Measurements from ENCODE around the gene WDR70. TPM values are rescaled to one million over a fixed set of nuclear protein-coding genes. Genes with fewer than 3 reads are reported as not detected.

The WDR70 gene
- total RNA-seq, 1 donor from 2014 or later = 28.9 TPM

DNA sequence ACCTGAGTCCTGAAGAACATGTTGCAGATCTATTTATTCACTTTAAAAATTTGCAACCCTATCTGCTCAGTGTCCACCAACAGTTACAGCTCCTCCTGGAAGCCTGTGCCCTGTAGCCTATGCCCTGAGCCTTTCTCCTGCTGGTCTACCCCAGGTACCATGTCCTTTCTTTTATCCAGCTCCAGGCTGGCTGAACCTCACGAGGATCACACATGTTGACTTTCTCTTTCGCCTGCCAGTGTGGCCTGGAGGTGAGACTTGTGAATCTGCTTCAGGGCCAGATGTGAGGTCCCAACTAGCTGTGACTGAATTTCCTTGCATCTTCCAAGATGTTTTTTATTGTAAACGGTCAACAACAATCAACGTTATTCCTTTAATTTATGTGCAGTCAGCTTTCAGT is 390.0 kb downstream of the WDR70 start:
- Mint-ChIP-seq H3K4me1 (ENCODE audit: unreplicated experiment) (no peaks in the 10 kb centered on the region), H3K27ac (ENCODE audit: unreplicated experiment) (no peak overlapping the region), H3K9me3 (ENCODE audit: unreplicated experiment) (no peaks in the 10 kb centered on the region), H3K27me3 (ENCODE audit: unreplicated experiment) (no peaks in the 10 kb centered on the region), H3K36me3 (ENCODE audit: low read depth, unreplicated experiment) (no peaks in the 10 kb centered on the region), H3K4me3 (ENCODE audit: unreplicated experiment) (no peak overlapping the region)
- DNase-seq (ENCODE audit: low spot score) = no peak
- TF ChIP-seq, protein P1, sequence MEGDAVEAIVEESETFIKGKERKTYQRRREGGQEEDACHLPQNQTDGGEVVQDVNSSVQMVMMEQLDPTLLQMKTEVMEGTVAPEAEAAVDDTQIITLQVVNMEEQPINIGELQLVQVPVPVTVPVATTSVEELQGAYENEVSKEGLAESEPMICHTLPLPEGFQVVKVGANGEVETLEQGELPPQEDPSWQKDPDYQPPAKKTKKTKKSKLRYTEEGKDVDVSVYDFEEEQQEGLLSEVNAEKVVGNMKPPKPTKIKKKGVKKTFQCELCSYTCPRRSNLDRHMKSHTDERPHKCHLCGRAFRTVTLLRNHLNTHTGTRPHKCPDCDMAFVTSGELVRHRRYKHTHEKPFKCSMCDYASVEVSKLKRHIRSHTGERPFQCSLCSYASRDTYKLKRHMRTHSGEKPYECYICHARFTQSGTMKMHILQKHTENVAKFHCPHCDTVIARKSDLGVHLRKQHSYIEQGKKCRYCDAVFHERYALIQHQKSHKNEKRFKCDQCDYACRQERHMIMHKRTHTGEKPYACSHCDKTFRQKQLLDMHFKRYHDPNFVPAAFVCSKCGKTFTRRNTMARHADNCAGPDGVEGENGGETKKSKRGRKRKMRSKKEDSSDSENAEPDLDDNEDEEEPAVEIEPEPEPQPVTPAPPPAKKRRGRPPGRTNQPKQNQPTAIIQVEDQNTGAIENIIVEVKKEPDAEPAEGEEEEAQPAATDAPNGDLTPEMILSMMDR (IDR thresholded peaks at IDR 0.05; ENCODE audit: unreplicated experiment) = no peak

DNA sequence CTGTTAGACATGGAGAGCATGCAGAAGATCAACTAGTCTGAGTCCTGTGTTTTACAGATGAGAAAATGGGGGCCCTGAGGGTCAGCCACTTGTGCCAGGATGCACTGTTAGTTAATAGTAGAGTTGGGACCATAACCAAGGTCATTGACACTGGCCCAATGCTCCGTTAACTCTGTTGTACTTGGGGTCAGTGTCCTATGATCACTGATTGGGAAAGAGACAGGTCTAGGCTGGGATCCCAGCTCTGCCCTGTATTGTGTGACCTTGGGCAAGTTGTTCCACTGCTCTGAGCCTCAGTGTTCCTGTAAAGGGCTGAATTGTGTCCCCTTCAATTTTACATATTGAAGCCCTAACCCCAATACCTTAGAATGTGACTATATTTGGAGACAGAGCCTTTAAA is 390.7 kb downstream of the WDR70 start:
- Mint-ChIP-seq H3K4me1 (ENCODE audit: unreplicated experiment) (no peaks in the 10 kb centered on the region), H3K27ac (ENCODE audit: unreplicated experiment) (no peak overlapping the region), H3K9me3 (ENCODE audit: unreplicated experiment) (no peaks in the 10 kb centered on the region), H3K27me3 (ENCODE audit: unreplicated experiment) (no peaks in the 10 kb centered on the region), H3K4me3 (ENCODE audit: unreplicated experiment) (no peak overlapping the region), H3K36me3 (ENCODE audit: low read depth, unreplicated experiment) (peaks cover under 1% of the 10 kb centered on the region)
- no peak for DNase-seq (ENCODE audit: low spot score)
- TF ChIP-seq, protein P1 (IDR thresholded peaks at IDR 0.05; ENCODE audit: unreplicated experiment) = no peak

DNA sequence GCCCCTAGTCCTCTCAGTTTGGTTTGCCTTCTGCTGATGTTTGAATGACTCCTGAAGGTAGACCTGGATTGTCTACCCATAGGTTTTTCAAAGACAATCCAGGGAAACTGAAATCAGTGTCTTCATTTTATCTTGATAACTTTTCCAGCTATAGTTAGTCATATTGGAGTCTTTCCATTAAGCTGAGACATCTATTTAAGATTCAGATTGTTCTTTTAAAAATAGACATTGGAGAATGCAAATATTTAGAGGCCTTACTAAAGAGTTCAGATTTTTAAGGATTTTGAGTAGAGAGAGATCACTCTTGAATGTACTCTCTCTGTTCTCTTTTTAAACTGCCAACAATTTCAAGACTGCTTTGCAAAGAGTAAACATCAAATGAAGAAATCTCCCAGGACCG is 391.7 kb downstream of the WDR70 start:
- Mint-ChIP-seq H3K9me3 (ENCODE audit: unreplicated experiment) (no peaks in the 10 kb centered on the region), H3K27ac (ENCODE audit: unreplicated experiment) (no peak overlapping the region), H3K36me3 (ENCODE audit: low read depth, unreplicated experiment) (peaks cover 4% of the 10 kb centered on the region), H3K4me3 (ENCODE audit: unreplicated experiment) (no peak overlapping the region), H3K4me1 (ENCODE audit: unreplicated experiment) (no peaks in the 10 kb centered on the region), H3K27me3 (ENCODE audit: unreplicated experiment) (no peaks in the 10 kb centered on the region)
- TF ChIP-seq, protein P1 (IDR thresholded peaks at IDR 0.05; ENCODE audit: unreplicated experiment) = no peak
- DNase-seq (ENCODE audit: low spot score) = no peak

DNA sequence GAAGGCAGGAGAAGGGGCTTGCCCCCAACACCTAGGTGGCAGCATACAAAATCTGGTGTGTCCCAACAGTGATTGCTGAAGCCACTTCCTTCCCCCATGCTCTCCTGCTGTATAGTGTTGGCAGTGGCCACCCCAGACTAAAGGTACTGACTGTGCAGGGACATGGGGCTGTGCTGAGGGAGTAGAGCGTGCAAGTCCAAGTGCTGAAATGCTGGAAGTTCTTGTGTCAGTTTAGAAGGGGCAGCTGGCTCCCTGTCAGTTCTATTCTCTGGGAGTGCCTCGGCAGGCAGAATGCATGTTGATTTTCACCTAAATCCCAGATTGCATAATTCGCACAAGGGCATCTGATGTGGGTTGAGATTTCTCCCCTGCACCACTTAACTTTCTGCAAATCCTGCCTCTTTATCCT is 392.1 kb downstream of the WDR70 start:
- DNase-seq (ENCODE audit: low spot score) = no peak
- TF ChIP-seq, protein P1 (IDR thresholded peaks at IDR 0.05; ENCODE audit: unreplicated experiment) = no peak
- Mint-ChIP-seq H3K27ac (ENCODE audit: unreplicated experiment) (no peak overlapping the region), H3K9me3 (ENCODE audit: unreplicated experiment) (no peaks in the 10 kb centered on the region), H3K4me3 (ENCODE audit: unreplicated experiment) (no peak overlapping the region), H3K36me3 (ENCODE audit: low read depth, unreplicated experiment) (peaks cover 4% of the 10 kb centered on the region), H3K27me3 (ENCODE audit: unreplicated experiment) (no peaks in the 10 kb centered on the region), H3K4me1 (ENCODE audit: unreplicated experiment) (no peaks in the 10 kb centered on the region)

DNA sequence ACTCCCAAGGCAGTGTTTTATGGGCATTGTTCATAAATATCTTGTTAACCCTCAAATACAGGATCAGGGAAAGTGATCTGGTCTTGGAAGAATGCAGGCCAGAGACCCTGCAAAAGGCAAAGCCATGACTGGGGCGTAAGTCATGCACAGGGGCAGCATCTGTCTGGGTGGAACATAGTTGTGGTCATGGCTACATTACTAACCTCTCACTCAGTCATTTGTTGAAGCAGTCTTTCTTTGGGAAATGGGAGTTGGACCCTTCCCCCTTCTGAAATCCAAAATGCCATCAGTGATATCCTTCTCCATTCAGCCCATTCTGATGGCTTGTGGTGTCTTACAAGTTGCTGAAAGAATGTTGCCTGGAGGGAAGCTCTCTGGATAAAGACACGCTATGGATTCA is 392.6 kb downstream of the WDR70 start:
- no peaks in the 10 kb centered on the region for H3K27me3 Mint-ChIP-seq (ENCODE audit: unreplicated experiment)
- TF ChIP-seq, protein P1 (IDR thresholded peaks at IDR 0.05; ENCODE audit: unreplicated experiment) = no peak
- DNase-seq (ENCODE audit: low spot score) = no peak
- H3K36me3 Mint-ChIP-seq (ENCODE audit: low read depth, unreplicated experiment) = peaks cover 4% of the 10 kb centered on the region
- H3K4me3 Mint-ChIP-seq (ENCODE audit: unreplicated experiment) = no peak overlapping the region
- H3K4me1 Mint-ChIP-seq (ENCODE audit: unreplicated experiment) = no peaks in the 10 kb centered on the region
- no peak overlapping the region for H3K27ac Mint-ChIP-seq (ENCODE audit: unreplicated experiment)
- H3K9me3 Mint-ChIP-seq (ENCODE audit: unreplicated experiment) = no peaks in the 10 kb centered on the region

All from endothelial cell (in vitro differentiated cells).